Globus pallidus (tissue), 1 donor: ENCODE data around the gene KRTAP19-7.

Experiments used
- DNase-seq: peaks from one replicate; pipeline ENCODE4 v3.0.0-alpha.2; 2015; ENCODE audit warnings: low spot score

The KRTAP19-7 gene

DNA sequence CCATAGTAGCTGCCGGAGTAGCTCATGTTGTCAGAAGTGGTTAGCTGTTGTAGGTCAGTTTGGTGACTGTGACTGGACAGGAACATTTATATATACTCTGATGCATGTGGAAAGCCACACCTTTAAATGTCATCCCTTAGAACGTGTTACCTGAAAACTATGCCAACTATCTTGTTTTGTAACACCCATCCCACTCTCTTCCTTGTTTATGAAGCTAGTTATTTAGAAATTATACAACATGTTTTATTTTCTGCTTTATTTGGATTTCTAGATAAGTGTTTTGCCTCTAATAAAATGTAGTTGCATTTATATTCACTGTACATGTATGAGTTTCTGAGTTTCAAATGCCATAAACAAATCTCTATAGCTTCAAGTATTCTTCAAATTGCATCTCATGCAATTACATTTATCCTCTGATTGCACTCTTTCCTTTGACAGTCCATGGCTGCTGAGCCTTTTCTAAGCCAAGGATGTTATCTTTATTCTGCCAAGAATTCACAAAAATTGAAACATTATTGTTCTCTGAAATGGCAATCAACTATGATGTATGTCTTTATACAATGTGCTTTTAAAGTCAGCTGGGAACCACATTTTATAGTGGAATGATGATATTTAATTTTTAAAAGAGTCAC, at the start of gene KRTAP19-7:
Gene KRTAP19-7, minus strand, starts transcription at position 51 of the 632 bp plus-strand sequence. Its CDS starts 25 bp downstream, at position 26.
- no peak for DNase-seq

- DNase-seq, result no peak
Measured at GRCh38 chr21:30605968-30606367, 44.9 kb upstream of the KRTAP19-7 start.

- DNase-seq, result no peak
Measured at GRCh38 chr21:30600787-30601186, 39.7 kb upstream of the KRTAP19-7 start, which contains the start of gene KRTAP22-1. TSS of gene KRTAP22-1 (plus strand) at chr21:30601087.

- no peak for DNase-seq
Measured at GRCh38 chr21:30598802-30599201, 37.7 kb upstream of the KRTAP19-7 start, which contains the start of gene KRTAP6-2. TSS of gene KRTAP6-2 (minus strand) at chr21:30598902. CDS start at chr21:30598874, 28 bp downstream.

DNA sequence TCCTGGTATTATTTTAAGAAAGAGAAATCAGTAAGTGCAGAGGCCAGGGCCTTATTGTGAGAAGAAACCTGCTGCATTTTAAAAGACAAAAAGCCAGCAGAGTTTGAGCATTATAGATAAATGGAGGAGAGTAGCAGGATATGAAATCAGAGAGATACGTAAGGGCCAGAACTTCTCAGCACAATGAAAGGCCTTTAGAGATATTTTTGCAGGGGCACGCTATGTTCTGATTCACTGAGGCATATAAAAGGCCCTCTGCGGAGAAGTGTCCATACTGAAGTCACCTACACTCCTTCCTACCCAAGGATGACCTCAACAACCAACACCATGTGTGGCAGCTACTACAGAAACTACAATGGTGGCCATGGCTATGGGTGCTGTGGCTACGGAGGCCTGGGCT, 31.0 kb upstream of the KRTAP19-7 start, which contains the start of gene KRTAP6-3:
Gene KRTAP6-3, plus strand, starts transcription at position 301 of the 400 bp plus-strand sequence. Its CDS starts 6 bp downstream, at position 307.
- DNase-seq, result no peak

DNA sequence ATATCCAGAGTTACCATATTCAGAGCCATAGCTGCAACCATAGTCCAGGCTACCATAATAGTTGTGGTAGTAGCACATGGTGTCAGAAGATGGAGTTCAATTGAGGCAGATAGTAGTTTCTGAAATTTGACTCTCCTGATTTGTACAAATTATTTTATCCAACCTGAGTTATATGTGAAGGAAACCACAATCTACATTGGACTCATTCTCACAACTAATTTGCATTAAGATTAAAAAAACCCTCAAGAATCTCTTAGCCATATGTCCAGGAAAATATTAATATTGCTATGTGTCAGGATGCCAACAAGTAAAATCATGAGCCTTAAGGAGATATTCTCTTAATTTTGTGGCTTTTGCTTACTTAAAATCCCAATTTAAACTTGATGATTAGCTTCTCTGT, 29.2 kb upstream of the KRTAP19-7 start, which contains the start of gene KRTAP22-2:
Gene KRTAP22-2, minus strand, starts transcription at position 101 of the 400 bp plus-strand sequence.
- DNase-seq, result no peak

DNA sequence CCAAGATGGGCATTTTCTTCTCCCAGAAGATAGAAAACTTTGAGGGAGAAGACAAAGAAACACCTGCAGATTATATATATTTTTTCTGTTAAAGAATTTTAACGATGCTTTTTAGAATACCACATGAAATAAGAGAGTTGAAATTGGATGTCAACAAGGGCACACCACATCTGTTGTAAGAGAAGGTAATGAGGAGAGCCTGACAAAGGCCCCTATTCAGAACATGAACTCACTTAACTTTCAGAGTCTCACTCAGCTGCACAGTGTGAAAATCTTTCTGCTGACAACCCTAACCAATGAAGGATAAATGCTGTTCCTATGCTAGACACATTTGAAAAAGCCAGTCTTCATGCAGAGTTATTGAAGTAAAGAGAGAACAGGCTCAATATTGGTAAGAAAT, 21.8 kb upstream of the KRTAP19-7 start:
- no peak for DNase-seq

DNA sequence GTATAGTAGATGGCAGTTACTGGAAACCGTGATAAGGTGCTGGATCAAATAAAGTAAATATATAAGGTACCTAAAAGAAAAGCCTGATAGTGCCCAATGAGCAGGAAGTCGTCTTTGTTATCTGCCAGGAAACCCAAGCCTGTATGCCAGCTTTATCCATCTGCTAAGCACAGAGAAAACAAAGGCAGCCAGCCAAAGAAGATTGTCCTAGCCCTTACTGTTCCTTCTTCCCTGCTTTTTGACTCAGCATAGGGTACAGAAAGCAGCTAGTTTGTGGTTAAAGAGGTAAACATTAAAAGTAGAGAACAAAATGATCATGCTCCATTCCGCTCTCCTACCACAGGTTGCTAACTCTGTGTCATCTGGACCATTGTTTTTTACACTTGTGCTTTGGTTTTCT, 19.0 kb upstream of the KRTAP19-7 start:
- no peak for DNase-seq

GRCh38 chr21:30579346-30579745, 18.2 kb upstream of the KRTAP19-7 start:
- DNase-seq, result no peak

- no peak for DNase-seq
Measured at GRCh38 chr21:30577766-30578165, 16.7 kb upstream of the KRTAP19-7 start.

GRCh38 chr21:30567617-30568016, 6.5 kb upstream of the KRTAP19-7 start:
- DNase-seq, result no peak

DNA sequence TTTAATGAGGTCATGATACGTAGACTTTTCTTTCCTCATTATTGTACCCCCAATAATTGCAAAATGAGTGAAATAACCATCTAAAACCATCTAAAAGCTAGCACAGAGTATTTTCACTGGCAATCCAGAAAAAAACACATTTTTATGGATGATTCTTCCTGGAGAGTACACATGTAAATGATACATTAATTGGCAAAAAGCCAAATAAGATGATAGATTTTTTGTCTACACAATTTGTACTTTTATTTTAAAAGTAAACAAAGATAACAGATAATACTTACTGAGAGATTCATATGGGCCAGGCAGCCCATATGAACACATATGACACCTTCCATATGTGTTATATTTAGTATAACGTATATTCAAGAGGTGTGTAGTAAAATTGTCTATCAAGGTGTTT, 2.5 kb upstream of the KRTAP19-7 start:
- no peak for DNase-seq

GRCh38 chr21:30563072-30563471, 2.0 kb upstream of the KRTAP19-7 start:
- no peak for DNase-seq

GRCh38 chr21:30561957-30562356, 843 bp upstream of the KRTAP19-7 start:
- no peak for DNase-seq

GRCh38 chr21:30555095-30555494, 6.0 kb downstream of the KRTAP19-7 start:
- no peak for DNase-seq

GRCh38 chr21:30552782-30553181, 8.3 kb downstream of the KRTAP19-7 start:
- no peak for DNase-seq

GRCh38 chr21:30541764-30542163, 19.4 kb downstream of the KRTAP19-7 start, which contains the start of gene KRTAP19-6:
TSS of gene KRTAP19-6 (minus strand) at chr21:30541864. CDS start at chr21:30541833, 31 bp downstream.
- no peak for DNase-seq

DNA sequence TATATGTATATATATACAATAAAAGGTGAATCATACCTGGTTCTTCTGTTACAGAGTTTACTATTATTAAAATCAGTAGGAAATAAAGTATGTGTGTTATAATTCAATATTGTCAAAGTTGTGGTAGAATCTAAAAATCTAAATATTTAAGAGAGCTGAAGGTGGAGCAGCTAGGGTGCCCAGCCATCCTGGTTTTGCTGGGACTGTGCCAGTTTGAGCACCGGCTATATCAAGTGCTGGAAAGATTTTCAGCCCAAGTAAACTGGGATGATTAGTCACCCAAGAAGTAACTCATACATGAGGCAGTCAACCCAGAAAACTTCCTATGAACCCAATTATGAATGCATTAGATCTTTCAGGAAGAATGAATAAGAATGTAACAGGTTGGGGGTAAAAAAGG, 42.2 kb downstream of the KRTAP19-7 start:
- DNase-seq, result no peak

DNA sequence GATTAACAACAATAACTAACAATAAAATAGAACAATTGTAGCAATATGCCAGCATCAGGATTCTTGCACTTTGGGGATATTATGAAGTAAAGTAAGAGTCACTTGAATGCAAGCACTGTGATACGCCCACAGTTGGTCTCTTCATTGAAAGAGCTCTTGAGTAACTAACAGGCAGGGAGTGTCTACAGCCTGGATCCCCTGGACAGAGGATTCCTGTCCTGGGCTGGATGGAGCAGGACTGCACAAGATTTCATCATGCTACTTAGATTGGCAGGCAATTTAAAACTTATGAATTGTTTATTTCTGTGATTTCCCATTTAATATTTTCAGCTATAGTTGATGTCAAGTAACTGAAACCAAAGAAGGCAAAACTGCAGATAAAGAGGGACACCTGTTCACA, 45.4 kb downstream of the KRTAP19-7 start:
- no peak for DNase-seq
